Adrenal gland (tissue), 12 donors: ENCODE data around the gene URM1. TPM values are rescaled to one million over a fixed set of nuclear protein-coding genes. Genes with fewer than 3 reads are reported as not detected.
"Not testable (repeated sequence)": the region's sequence is repeated elsewhere in the genome, so short reads cannot be mapped to it uniquely, and the experiment has no call there.

Source experiments
- DNase-seq, 7 donors: peaks; one replicate each; pipeline ENCODE4 v3.0.0-alpha.2; 2019 to 2020
- H3K27ac ChIP-seq, 5 donors: fragments of 200-600 bp; sonication (generic) in 4 of 5; 1 replicate in 3 of 5; 2 replicates in 2 of 5; pipeline versions ENCODE4 v1.5.1 to v1.8.0; 2016 to 2020; ENCODE audit warnings: mild to moderate bottlenecking in 1 of 5
- H3K27me3 ChIP-seq: fragments of 200-600 bp; 2 replicates; pipeline ENCODE4 v1.8.0; 2021
- H3K36me3 ChIP-seq, 2 donors: fragments of 200-600 bp; replicated peaks in 1 of 2; 1 replicate in 1 of 2; 2 replicates in 1 of 2; pipeline versions ENCODE4 v1.5.1 to v1.8.0; 2018 to 2022
- H3K4me1 ChIP-seq, 2 donors: fragments of 200-600 bp; replicated peaks in 1 of 2; 1 replicate in 1 of 2; 2 replicates in 1 of 2; pipeline versions ENCODE4 v1.5.1 to v1.8.0; 2018 to 2021
- H3K4me3 ChIP-seq, 4 donors: fragments of 200-600 bp; sonication (generic) in 3 of 4; one replicate each; pipeline ENCODE4 v1.5.1; 2016 to 2018
- H3K9me3 ChIP-seq, 3 donors: fragments of 200-600 bp; sonication (generic) in 1 of 3; replicated peaks in 1 of 3; 1 replicate in 2 of 3; 2 replicates in 1 of 3; pipeline versions ENCODE4 v1.5.1 to v1.8.0; 2016 to 2021
- CTCF ChIP-seq, 6 experiments: fragments of 450-650 bp in 4 of 6; fragments of 200-600 bp in 2 of 6; sonication (generic) in 1 of 6; IDR thresholded peaks; 1 replicate in 5 of 6; 2 replicates in 1 of 6; pipeline versions ENCODE4 v1.5.1 to v1.8.0; 2016 to 2021; ENCODE audit warnings: antibody characterized with exemption in 6 of 6, mild to moderate bottlenecking in 2 of 6, moderate library complexity in 1 of 6
- POLR2A ChIP-seq, 2 donors: fragments of 450-650 bp; IDR thresholded peaks; one replicate each; pipeline ENCODE4 v1.6.1; 2017; ENCODE audit warnings: antibody characterized with exemption in 2 of 2, mild to moderate bottlenecking in 2 of 2, moderate library complexity in 1 of 2
- WGBS, 4 donors: extraction: QIAGEN DNeasy Blood & Tissue Kit in 2 of 4; methylation state at CpG; one replicate each; pipeline versions ENCODE4 v1.1.5 to v1.1.7; 2013 to 2017; 5-methylcytosine and 5-hydroxymethylcytosine counted together
- intact Hi-C, 2 donors: fragments of 100-400 bp; cut with DNase I; formaldehyde crosslinking; loops; one replicate each; pipeline versions ENCODE4 v1.14.1 to v1.15.0; 2022 to 2023
- polyA plus RNA-seq, 3 donors: library from polyadenylated mRNA; stranded (reverse); fragments of 200-250 nt in 2 of 3; fragments of 350-450 nt in 1 of 3; fragmentation: Illumina TruSeq in 1 of 3; extraction: RNeasy Lipid Tissue Mini Kit (QIAGEN cat#74804) in 1 of 3; gene quantifications; one replicate each; pipeline ENCODE4 v1.2.3, GENCODE V29; 2013 to 2014
- total RNA-seq, 9 donors: library from RNA; depleted of rRNA in 4 of 9; stranded (reverse); fragments of >200 nt in 4 of 9; fragments of 120-200 nt in 1 of 9; fragmentation: NEBNext Ultra II Directional in 1 of 9; extraction: Animal tissue kit (Norgen Biotek cat#: 25700) in 1 of 9; gene quantifications; one replicate each; pipeline versions ENCODE4 v1.1.0 to v1.2.4, GENCODE V29; 2013 to 2023
- donor health status: healthy with polysubstance abuse.
- donor health status: Bipolar disorder and iron deficiency.
- donor health status: DM: yes; HTN: yes; CAD: no.
- donor health status: DM: no; HTN: no; CAD: no.
- donor health status: DM: no; HTN: no; CAD: no.
- donor health status: DM: yes; HTN: yes; CAD: no.

The URM1 gene
- total and polyA plus RNA-seq, 12 donors, result 22.8 to 87.1 (median 42.2) TPM

- H3K9me3 ChIP-seq, result no peaks in the 10 kb centered on the region
- peaks cover 4% of the 10 kb centered on the region for H3K27me3 ChIP-seq
- peak overlapping the region in 2 of 5 donors; percentile 16 to 55 for H3K27ac ChIP-seq
- peak; percentile 44 to 71 (median 68) for DNase-seq
- intact Hi-C loops, result no loop called here
- TF ChIP-seq CTCF (IDR thresholded peaks at IDR 0.05), result peak; percentile 42 to 80 (median 60)
- no peak for TF ChIP-seq POLR2A (IDR thresholded peaks at IDR 0.05)
- H3K4me3 ChIP-seq, result peak overlapping the region in 3 of 4 donors; percentile 25 to 63 (median 43)
- no peaks in the 10 kb centered on the region for H3K36me3 ChIP-seq
- WGBS, 4 donors, result 0 to 1% (median 0%) methylated on average over 6 to 59 of the region's 59 CpGs; no CpG with 5 or more reads in 1 of the 4 donors
- H3K4me1 ChIP-seq, result peaks cover 0 to 13% of the 10 kb centered on the region in 2 donors
Measured at GRCh38 chr9:128420060-128420650, 49.0 kb downstream of the URM1 start.

GRCh38 chr9:128420651-128421481 is 49.7 kb downstream of the URM1 start, which contains the start of gene CERCAM:
TSS of gene CERCAM (plus strand) at chr9:128420857. CDS start at chr9:128420878, 21 bp downstream.
- H3K27ac ChIP-seq, result peak within 1 kb of the TSS in 2 of 5 donors; percentile 16 to 55
- intact Hi-C loops, result no loop called here
- H3K4me1 ChIP-seq, result peaks cover 0 to 13% of the 10 kb centered on the region in 2 donors
- no peak for TF ChIP-seq POLR2A (IDR thresholded peaks at IDR 0.05)
- peak in 1 of 6 experiments; percentile 16 for TF ChIP-seq CTCF (IDR thresholded peaks at IDR 0.05)
- H3K4me3 ChIP-seq, result peak within 1 kb of the TSS in 3 of 4 donors; percentile 25 to 63 (median 43)
- 1% methylated on average over 48 to 59 of the region's 59 CpGs; no CpG with 5 or more reads in 2 of the 4 donors for WGBS, 4 donors
- H3K9me3 ChIP-seq, result no peaks in the 10 kb centered on the region
- peaks cover 4% of the 10 kb centered on the region for H3K27me3 ChIP-seq
- H3K36me3 ChIP-seq, result no peaks in the 10 kb centered on the region
- peak in 5 of 7 donors; percentile 33 to 64 (median 54) for DNase-seq

GRCh38 chr9:128421482-128421996 is 50.4 kb downstream of the URM1 start:
- intact Hi-C loops, result no loop called here
- H3K4me1 ChIP-seq, result peaks cover 0 to 13% of the 10 kb centered on the region in 2 donors
- no peaks in the 10 kb centered on the region for H3K9me3 ChIP-seq
- H3K36me3 ChIP-seq, result no peaks in the 10 kb centered on the region
- peak overlapping the region in 2 of 4 donors; percentile 43 to 63 for H3K4me3 ChIP-seq
- 20 to 67% (median 50%) methylated on average over 1 to 11 of the region's 11 CpGs for WGBS, 4 donors
- H3K27ac ChIP-seq, result peak overlapping the region in 2 of 5 donors; percentile 11 to 55
- no peaks in the 10 kb centered on the region for H3K27me3 ChIP-seq
- no peak for DNase-seq
- TF ChIP-seq CTCF (IDR thresholded peaks at IDR 0.05) (no peak), POLR2A (IDR thresholded peaks at IDR 0.05) (no peak)

- H3K27me3 ChIP-seq, DNase-seq, H3K36me3 ChIP-seq, H3K9me3 ChIP-seq, H3K27ac ChIP-seq, H3K4me3 ChIP-seq, intact Hi-C loops: not testable (repeated sequence)
- H3K4me1 ChIP-seq, result peaks cover 0 to 13% of the 10 kb centered on the region in 2 donors
- 73 to 90% (median 86%) methylated on average over 11 to 13 of the region's 13 CpGs for WGBS, 4 donors
Measured at GRCh38 chr9:128422022-128422782, 51.0 kb downstream of the URM1 start.
